Coronary artery (tissue), 2 donors: ENCODE data around the gene ANKFN1.

ENCODE experiments used
- DNase-seq: peaks from one replicate; pipeline ENCODE4 v3.0.0-alpha.2; 2017; ENCODE audit warnings: low spot score
- H3K27ac ChIP-seq, 2 donors: fragments of 200-600 bp; sonication (generic); one replicate each; pipeline ENCODE4 v1.5.1; 2016 to 2019
- H3K4me3 ChIP-seq: fragments of 200-600 bp; sonication (generic); 2 replicates; pipeline ENCODE4 v1.5.1; 2016; ENCODE audit warnings: mild to moderate bottlenecking, moderate library complexity
- TF ChIP-seq, protein P1 (sequence below): fragments of 200-600 bp; sonication (generic); IDR thresholded peaks from one replicate; pipeline ENCODE4 v1.5.1; 2019; ENCODE audit warnings: antibody characterized with exemption

The ANKFN1 gene

GRCh38 chr17:56441308-56441707 is 288.0 kb downstream of the ANKFN1 start:
- TF ChIP-seq, protein P1, sequence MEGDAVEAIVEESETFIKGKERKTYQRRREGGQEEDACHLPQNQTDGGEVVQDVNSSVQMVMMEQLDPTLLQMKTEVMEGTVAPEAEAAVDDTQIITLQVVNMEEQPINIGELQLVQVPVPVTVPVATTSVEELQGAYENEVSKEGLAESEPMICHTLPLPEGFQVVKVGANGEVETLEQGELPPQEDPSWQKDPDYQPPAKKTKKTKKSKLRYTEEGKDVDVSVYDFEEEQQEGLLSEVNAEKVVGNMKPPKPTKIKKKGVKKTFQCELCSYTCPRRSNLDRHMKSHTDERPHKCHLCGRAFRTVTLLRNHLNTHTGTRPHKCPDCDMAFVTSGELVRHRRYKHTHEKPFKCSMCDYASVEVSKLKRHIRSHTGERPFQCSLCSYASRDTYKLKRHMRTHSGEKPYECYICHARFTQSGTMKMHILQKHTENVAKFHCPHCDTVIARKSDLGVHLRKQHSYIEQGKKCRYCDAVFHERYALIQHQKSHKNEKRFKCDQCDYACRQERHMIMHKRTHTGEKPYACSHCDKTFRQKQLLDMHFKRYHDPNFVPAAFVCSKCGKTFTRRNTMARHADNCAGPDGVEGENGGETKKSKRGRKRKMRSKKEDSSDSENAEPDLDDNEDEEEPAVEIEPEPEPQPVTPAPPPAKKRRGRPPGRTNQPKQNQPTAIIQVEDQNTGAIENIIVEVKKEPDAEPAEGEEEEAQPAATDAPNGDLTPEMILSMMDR: no peak
- Histone ChIP-seq H3K4me3 (no peak overlapping the region), H3K27ac (no peak overlapping the region)
- no peak for DNase-seq

DNA sequence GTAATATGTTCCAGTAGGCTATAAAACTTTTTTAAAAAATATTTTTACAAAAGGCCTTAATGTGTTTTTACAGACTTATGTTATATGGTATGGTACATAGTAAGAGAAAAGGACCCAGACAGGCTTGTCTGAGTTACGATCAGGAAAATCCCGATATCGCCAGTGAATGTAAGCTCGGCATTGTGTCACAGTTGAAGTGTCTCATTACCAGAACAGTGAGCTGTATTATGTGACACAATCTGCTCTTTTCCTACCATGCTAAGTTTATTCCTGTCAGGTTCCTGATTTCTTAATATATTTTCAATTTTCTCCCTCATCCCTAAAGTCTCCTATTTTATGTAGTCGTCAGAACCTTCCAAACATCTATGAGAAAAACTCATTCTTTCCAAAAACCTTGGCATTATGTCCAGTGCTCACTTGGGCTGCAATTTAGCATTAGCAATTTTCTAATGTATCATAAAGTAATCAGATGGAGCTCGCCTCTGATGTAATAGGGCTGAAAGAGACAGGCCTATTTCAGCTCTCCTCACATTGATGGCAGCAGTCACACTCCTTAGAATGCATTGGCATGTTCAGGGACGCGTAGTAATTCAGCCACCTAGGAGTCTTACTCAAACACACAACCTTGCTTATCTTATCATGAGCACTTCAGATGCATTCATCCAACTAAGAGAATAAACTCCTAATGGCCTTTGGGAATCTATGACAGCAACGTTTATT is 292.6 kb downstream of the ANKFN1 start:
- DNase-seq: no peak
- H3K4me3 ChIP-seq: no peak overlapping the region
- TF ChIP-seq, protein P1: no peak
- no peak overlapping the region for H3K27ac ChIP-seq

DNA sequence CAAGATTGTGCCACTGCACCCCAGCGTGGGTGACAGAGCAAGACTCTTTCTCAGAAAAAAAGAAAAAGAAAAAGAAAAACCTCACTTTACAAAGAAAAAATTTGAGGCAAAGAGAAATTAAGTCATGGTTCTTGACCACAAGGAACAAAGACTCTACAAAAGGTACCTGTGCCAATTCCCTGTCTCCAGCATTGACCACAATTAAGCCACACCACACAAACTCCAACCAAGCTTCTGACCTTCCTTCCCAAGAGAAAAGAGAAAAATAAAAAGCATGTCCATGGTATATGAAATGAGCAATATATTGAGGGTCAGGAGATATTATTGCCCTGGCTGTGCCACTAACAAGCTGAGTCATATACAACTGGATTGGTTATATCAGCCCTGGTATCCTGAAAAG is 293.9 kb downstream of the ANKFN1 start:
- TF ChIP-seq, protein P1: no peak
- Histone ChIP-seq H3K27ac (no peak overlapping the region), H3K4me3 (no peak overlapping the region)
- no peak for DNase-seq

- TF ChIP-seq, protein P1: no peak
- Histone ChIP-seq H3K4me3 (no peak overlapping the region), H3K27ac (no peak overlapping the region)
- DNase-seq: no peak
Measured at GRCh38 chr17:56448371-56448770, 295.1 kb downstream of the ANKFN1 start.

DNA sequence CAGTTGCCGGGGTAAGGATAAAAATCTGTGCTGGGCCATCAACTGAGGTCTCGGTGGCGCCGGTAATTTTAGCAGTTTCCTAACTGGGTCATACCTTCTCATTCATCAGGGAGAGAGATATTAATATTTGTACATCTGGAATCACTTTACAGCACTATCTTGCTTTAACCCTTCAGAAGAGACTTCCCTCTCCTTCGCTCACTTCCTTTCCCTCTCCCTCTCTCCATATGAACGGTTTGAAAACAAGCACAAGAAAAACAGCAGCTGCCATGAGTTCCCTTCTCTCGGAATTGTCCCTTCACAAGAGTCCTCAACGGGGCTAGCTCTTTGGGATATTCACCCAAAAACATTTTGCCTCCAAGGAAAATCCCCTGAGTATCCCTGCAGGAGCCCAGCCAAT is 295.9 kb downstream of the ANKFN1 start:
- DNase-seq: no peak
- no peak overlapping the region for H3K4me3 ChIP-seq

GRCh38 chr17:56451629-56452028 is 298.4 kb downstream of the ANKFN1 start:
- Histone ChIP-seq H3K4me3 (no peak overlapping the region), H3K27ac (no peak overlapping the region)
- no peak for DNase-seq
- TF ChIP-seq, protein P1: no peak

More for the DNA sequence above, 295.9 kb downstream of the ANKFN1 start:
- H3K27ac ChIP-seq: no peak overlapping the region
- TF ChIP-seq, protein P1: no peak

DNA sequence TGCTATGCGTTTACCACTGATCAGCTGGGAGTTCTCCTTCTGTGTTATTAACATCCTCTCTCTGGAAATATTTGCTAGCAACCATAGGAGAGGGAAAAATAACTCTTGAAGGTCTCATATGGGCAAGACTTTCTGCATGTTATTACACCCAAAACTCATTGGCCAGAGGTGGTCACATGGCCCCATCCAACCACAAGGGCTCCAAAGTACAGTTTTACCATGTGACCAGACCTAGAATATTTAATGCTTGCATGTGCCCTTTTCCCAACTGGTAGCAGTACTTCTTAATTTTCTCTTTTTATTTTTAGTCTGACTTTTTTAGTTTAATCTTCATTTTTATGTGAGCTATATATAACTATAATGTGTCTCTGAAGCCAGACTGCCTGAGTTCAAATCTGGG is 299.2 kb downstream of the ANKFN1 start:
- TF ChIP-seq, protein P1: no peak
- Histone ChIP-seq H3K27ac (no peak overlapping the region), H3K4me3 (no peak overlapping the region)
- no peak for DNase-seq
